Measurements from ENCODE around the gene OSTN. TPM values are rescaled to one million over a fixed set of nuclear protein-coding genes. Genes with fewer than 3 reads are reported as not detected.

The OSTN gene, protein sequence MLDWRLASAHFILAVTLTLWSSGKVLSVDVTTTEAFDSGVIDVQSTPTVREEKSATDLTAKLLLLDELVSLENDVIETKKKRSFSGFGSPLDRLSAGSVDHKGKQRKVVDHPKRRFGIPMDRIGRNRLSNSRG
- not detected in 2 replicates for total RNA-seq

DNA sequence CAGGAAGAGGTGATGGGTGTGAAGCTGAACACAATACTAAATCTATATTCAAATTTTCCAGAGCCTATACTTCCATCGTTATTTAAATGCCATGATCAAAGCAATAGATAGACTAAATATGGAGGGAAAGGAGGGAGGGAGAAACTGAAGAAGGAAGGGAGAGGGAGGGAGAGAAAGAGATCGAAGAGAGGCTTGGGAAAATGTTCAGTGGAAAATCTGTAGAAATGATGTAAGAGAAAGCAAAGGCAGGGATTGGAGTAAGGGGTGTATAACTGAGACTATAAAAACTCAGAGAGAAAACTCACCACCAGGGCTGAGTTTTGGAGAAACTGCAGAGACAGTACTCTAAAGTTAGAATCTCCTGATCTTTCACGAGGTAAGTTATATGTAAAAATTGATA lies at the start of gene OSTN:
TSS of gene OSTN (plus strand) at position 310 of the 400 bp plus-strand sequence. CDS start 13,292 bp downstream, outside the sequence.

Other genes with a start within 250 kb of the OSTN start
- 125 and 162 TPM in 2 replicates for gene CCDC50, start 130.2 kb downstream of the OSTN start, total RNA-seq
- 0.17 TPM in 1 of 2 replicates, not detected in the other for gene UTS2B, start 131.3 kb downstream of the OSTN start, total RNA-seq